ENCODE measurements around the gene COCH.
"Not testable (repeated sequence)": the region's sequence is repeated elsewhere in the genome, so short reads cannot be mapped to it uniquely, and the experiment has no call there.

The COCH gene

DNA sequence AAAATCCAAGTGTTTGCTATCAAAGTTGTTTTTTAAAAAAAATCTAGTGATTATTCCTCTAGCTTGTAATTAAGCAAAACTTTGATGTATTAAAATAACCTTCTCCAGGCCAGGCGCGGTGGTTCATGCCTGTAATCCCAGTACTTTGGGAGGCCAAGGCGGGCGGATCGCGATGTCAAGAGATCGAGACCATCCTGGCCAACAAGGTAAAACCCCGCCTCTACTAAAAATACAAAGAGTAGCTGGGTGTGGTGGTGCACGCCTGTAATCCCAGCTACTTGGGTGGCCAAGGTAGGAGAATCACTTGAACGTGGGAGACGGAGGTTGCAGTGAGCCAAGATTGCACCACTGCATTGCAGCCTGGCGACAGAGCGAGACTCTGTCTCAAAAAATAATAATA is 59.6 kb downstream of the COCH start:
- DNase-seq = not testable (repeated sequence)

DNA sequence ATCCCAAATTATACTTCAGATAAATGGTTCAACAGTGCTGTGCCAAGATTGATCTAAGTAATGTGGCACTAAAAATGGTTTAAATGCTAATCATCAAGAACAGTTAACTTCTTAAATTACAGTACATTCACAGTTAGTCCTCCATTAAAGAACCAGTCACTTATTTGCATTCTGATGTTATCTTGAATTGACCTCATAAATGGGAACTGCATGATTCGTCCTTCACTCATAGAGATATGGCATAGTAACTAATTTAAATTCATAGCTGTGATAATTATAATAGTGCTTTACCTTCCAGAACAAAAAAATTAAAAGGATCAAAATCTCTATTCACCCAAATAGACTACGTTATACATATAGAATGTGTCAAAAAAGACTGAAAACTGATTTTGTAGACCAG is 61.1 kb downstream of the COCH start:
- no peak for DNase-seq

DNA sequence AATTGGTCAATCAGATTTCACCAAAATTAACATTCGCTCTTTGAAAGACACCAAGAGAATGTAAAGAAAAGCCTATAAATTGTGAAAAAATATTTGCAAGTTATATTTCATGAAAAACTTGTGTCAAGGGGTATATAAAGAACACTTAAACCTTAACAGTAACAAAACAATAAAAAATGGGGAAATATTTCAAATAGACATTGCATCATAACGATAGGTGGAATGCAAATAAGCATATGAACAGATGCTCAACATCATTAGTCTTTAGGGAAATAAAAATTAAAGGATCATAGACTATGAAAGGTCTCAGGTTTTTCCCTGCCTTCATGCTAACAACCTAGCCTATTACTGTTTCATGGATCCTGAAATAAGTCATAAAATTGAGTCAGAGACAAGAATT is 64.3 kb downstream of the COCH start:
- DNase-seq = no peak
